Neuronal stem cell (in vitro differentiated cells): ENCODE data around the gene HDAC4.

ENCODE experiments used
- DNase-seq: peaks from one replicate; pipeline ENCODE4 v3.0.0-alpha.2; 2013; ENCODE audit warnings: low spot score
- H2AFZ ChIP-seq: one replicate; pipeline ENCODE4 v1.6.1; 2013; ENCODE audit warnings: mild to moderate bottlenecking, low read length, inconsistent platforms
- H2AK5ac ChIP-seq: 2 replicates; pipeline ENCODE4 v1.6.1; 2013; ENCODE audit warnings: low read depth, mild to moderate bottlenecking, inconsistent platforms, low read length, moderate library complexity, mixed read lengths
- H2BK120ac ChIP-seq: 2 replicates; pipeline ENCODE4 v1.6.1; 2013; ENCODE audit warnings: low read depth, mild to moderate bottlenecking, inconsistent platforms, low read length, moderate library complexity, mixed read lengths
- H2BK12ac ChIP-seq: one replicate; pipeline ENCODE4 v1.6.1; 2013; ENCODE audit warnings: low read length, inconsistent platforms
- H2BK15ac ChIP-seq: 2 replicates; pipeline ENCODE4 v1.6.1; 2013; ENCODE audit warnings: mild to moderate bottlenecking, low read length, inconsistent platforms, mixed read lengths
- H2BK5ac ChIP-seq: one replicate; pipeline ENCODE4 v1.6.1; 2013; ENCODE audit warnings: inconsistent platforms, mild to moderate bottlenecking, low read length, moderate library complexity
- H3K14ac ChIP-seq: one replicate; pipeline ENCODE4 v1.6.1; 2013; ENCODE audit warnings: low read length, inconsistent platforms
- H3K18ac ChIP-seq: 2 replicates; pipeline ENCODE4 v1.6.1; 2013; ENCODE audit warnings: low read length, inconsistent platforms
- H3K23ac ChIP-seq: 2 replicates; pipeline ENCODE4 v1.6.1; 2013; ENCODE audit warnings: low read depth, mild to moderate bottlenecking, mixed read lengths, low read length, inconsistent platforms; ENCODE audit not compliant: poor library complexity
- H3K27ac ChIP-seq: replicated peaks from 3 replicates; pipeline ENCODE4 v1.5.1; 2013; ENCODE audit warnings: low read length, inconsistent platforms
- H3K27me3 ChIP-seq, 3 experiments: 2 replicates each; pipeline ENCODE4 v1.6.1; 2013; ENCODE audit warnings: low read length in 3 of 3, mild to moderate bottlenecking in 2 of 3, inconsistent platforms in 1 of 3, low read depth in 1 of 3, mixed read lengths in 1 of 3, moderate library complexity in 1 of 3; ENCODE audit not compliant: control insufficient read depth in 3 of 3, insufficient read depth in 3 of 3
- H3K36me3 ChIP-seq, 2 donors: replicated peaks in 1 of 2; 2 replicates each; pipeline ENCODE4 v1.6.1; 2013; ENCODE audit warnings: low read length in 2 of 2; ENCODE audit not compliant: control insufficient read depth in 2 of 2, insufficient read depth in 2 of 2
- H3K4ac ChIP-seq: 2 replicates; pipeline ENCODE4 v1.6.1; 2013; ENCODE audit warnings: inconsistent platforms, mild to moderate bottlenecking, low read length, moderate library complexity
- H3K4me1 ChIP-seq, 2 donors: 1 replicate in 1 of 2; 2 replicates in 1 of 2; pipeline ENCODE4 v1.6.1; 2013; ENCODE audit warnings: low read length in 2 of 2, low read depth in 1 of 2; ENCODE audit not compliant: control insufficient read depth in 2 of 2, insufficient read depth in 1 of 2
- H3K4me2 ChIP-seq: one replicate; pipeline ENCODE4 v1.6.1; 2013; ENCODE audit warnings: mild to moderate bottlenecking, low read length, inconsistent platforms; ENCODE audit not compliant: insufficient read depth, poor library complexity, severe bottlenecking
- H3K4me3 ChIP-seq, 2 donors: 2 replicates each; pipeline ENCODE4 v1.5.1; 2013; ENCODE audit warnings: low read length in 2 of 2, mild to moderate bottlenecking in 2 of 2, inconsistent platforms in 1 of 2, moderate library complexity in 1 of 2
- H3K79me1 ChIP-seq: one replicate; pipeline ENCODE4 v1.6.1; 2013; ENCODE audit warnings: low read depth, mild to moderate bottlenecking, inconsistent platforms, low read length, moderate library complexity
- H3K9ac ChIP-seq: one replicate; pipeline ENCODE4 v1.6.1; 2013; ENCODE audit warnings: mild to moderate bottlenecking, low read depth, low read length, inconsistent platforms; ENCODE audit not compliant: poor library complexity
- H3K9me3 ChIP-seq, 2 donors: replicated peaks in 1 of 2; 2 replicates each; pipeline versions ENCODE3 to v1.6.1; 2013; ENCODE audit warnings: low read length in 2 of 2, mild to moderate bottlenecking in 2 of 2, inconsistent platforms in 1 of 2, low read depth in 1 of 2, mixed read lengths in 1 of 2, moderate library complexity in 1 of 2; ENCODE audit not compliant: control insufficient read depth in 2 of 2, insufficient read depth in 1 of 2
- H4K8ac ChIP-seq: one replicate; pipeline ENCODE4 v1.6.1; 2013; ENCODE audit warnings: low read depth, mild to moderate bottlenecking, inconsistent platforms, low read length, moderate library complexity
- H4K91ac ChIP-seq: one replicate; pipeline ENCODE4 v1.6.1; 2013; ENCODE audit warnings: low read length, low read depth, mild to moderate bottlenecking, inconsistent platforms; ENCODE audit not compliant: poor library complexity
- WGBS, 2 donors: extraction: QIAGEN DNeasy Blood & Tissue Kit; methylation state at CpG; one replicate each; pipeline ENCODE4 v1.1.7; 2013; ENCODE audit warnings: missing lambda C conversion rate in 2 of 2, mixed read lengths in 1 of 2; ENCODE audit not compliant: insufficient read length in 2 of 2, insufficient replicate concordance in 1 of 2; ENCODE audit errors: extremely low coverage in 2 of 2; 5-methylcytosine and 5-hydroxymethylcytosine counted together

Gene HDAC4

DNA sequence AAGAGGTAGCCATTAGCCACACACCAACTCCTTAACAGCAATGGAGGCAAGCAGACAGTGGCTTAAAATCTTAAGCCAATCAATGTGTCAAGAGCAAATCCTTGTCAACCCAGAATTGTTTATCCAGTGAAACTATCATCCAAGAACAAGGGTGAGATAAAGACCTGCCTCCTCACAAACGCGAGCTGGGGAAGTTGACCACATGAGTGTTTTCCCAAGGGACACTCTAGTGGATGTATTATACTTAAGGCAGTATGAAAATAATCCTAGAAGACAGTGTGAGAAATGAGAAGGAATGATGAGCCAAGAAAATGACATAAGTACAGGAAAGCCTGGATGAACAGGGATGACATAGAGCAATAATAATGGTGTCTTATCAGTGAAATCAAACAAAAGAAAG lies 343.3 kb downstream of the HDAC4 start:
- Histone ChIP-seq H3K18ac (no peak overlapping the region), H2BK15ac (no peak overlapping the region), H3K79me1 (peaks cover 5% of the 10 kb centered on the region), H3K14ac (no peak overlapping the region), H4K91ac (no peak overlapping the region), H3K4me1 (peaks cover 0 to 5% of the 10 kb centered on the region in 2 donors), H3K36me3 (peaks cover 14 to 46% of the 10 kb centered on the region in 2 donors), H2AFZ (no peak overlapping the region), H3K9me3 (peaks cover 3 to 7% of the 10 kb centered on the region in 2 donors), H3K23ac (no peak overlapping the region), H3K4me2 (no peak overlapping the region), H3K4ac (no peak overlapping the region), H2BK12ac (no peak overlapping the region), H3K9ac (no peak overlapping the region), H4K8ac (no peak overlapping the region), H3K4me3 (no peak overlapping the region), H3K27me3 (peaks cover 0 to 4% (median 0%) of the 10 kb centered on the region in 3 experiments), H2BK120ac (no peak overlapping the region), H2BK5ac (no peak overlapping the region), H3K27ac (no peak overlapping the region), H2AK5ac (no peak overlapping the region)
- no CpG with 5 or more reads among the region's 2 CpGs for WGBS, 2 donors
- no peak for DNase-seq

DNA sequence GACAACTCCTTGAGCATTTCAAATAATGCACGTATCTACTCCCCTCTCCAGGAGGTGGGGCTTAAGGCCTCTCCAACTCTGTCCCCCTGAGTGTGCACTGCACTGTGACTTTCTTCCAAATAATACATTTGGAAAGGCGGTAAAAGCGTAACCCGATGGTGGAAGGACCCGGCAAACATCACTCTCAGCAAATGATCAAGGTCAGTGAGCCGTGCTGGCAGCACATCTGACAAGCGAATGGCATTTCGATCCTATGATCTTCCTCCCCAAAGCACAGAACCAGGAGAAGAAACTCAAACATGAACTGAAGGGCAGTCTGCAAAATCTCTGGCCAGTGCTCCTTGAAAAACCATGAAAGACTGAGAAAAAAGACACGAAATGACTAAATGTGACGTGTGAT lies 344.2 kb downstream of the HDAC4 start:
- no peak for DNase-seq
- H3K27me3 ChIP-seq = peaks cover 0 to 4% (median 0%) of the 10 kb centered on the region in 3 experiments
- WGBS, 2 donors = no CpG with 5 or more reads among the region's 10 CpGs

DNA sequence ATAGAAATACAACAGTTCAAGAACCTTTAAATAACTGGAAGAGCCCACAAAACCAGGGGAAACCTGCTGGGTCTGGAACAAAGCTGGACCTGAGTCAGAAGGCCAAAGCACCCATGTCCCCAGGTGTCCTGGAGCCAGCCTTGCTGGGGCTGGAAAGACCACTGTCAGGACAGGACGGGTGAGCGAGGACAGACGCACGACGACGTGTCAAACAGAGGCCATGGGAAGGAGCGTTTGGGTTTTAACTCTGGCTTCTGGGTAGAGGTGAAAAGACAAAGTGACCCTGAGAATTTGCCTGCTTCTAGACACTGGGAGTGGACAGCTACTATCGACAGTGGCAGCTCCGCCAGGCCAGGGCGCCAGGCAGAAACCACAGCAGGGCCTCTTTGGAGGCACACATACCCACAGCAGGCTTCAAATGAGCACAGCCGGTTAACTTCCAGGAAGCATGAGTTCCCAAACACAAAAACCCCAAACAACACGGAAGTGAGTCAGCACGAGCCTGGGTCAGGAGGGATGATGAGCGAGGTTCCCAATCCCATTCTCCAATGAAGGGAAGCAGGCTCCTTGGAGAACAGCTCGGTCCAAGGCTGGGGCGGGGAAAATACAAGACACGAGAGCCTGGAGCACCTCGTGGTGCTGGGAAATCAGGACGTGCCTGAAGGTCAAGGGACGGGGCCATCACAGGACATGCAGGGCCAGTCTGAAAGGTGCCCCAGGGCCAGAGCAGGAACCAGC lies 344.9 kb downstream of the HDAC4 start:
- no peaks in the 10 kb centered on the region for H3K4me1 ChIP-seq
- no peak overlapping the region for H2BK12ac ChIP-seq
- no peak overlapping the region for H3K4me2 ChIP-seq
- H3K23ac ChIP-seq = no peak overlapping the region
- H3K27ac ChIP-seq = no peak overlapping the region
- DNase-seq = no peak
- H3K9ac ChIP-seq = no peak overlapping the region
- no peak overlapping the region for H2AK5ac ChIP-seq
- WGBS, 2 donors = no CpG with 5 or more reads among the region's 20 CpGs
- H3K4ac ChIP-seq = no peak overlapping the region
- no peak overlapping the region for H3K4me3 ChIP-seq
- peaks cover 0 to 7% of the 10 kb centered on the region in 2 donors for H3K9me3 ChIP-seq
- H2AFZ ChIP-seq = no peak overlapping the region
- no peak overlapping the region for H4K8ac ChIP-seq
- H3K79me1 ChIP-seq = no peaks in the 10 kb centered on the region
- peaks cover 8 to 47% of the 10 kb centered on the region in 2 donors for H3K36me3 ChIP-seq
- no peak overlapping the region for H3K18ac ChIP-seq
- no peak overlapping the region for H2BK15ac ChIP-seq
- peak overlapping the region; percentile 30 for H2BK5ac ChIP-seq
- H2BK120ac ChIP-seq = no peak overlapping the region
- no peak overlapping the region for H3K14ac ChIP-seq
- no peaks in the 10 kb centered on the region for H3K27me3 ChIP-seq
- no peak overlapping the region for H4K91ac ChIP-seq

More for the DNA sequence above, 344.2 kb downstream of the HDAC4 start:
- peaks cover 3 to 7% of the 10 kb centered on the region in 2 donors for H3K9me3 ChIP-seq
- H3K23ac ChIP-seq = no peak overlapping the region
- peaks cover 0 to 5% of the 10 kb centered on the region in 2 donors for H3K4me1 ChIP-seq
- no peak overlapping the region for H4K91ac ChIP-seq
- no peak overlapping the region for H2BK5ac ChIP-seq
- no peak overlapping the region for H3K4ac ChIP-seq
- H3K79me1 ChIP-seq = peaks cover 5% of the 10 kb centered on the region
- no peak overlapping the region for H2AK5ac ChIP-seq
- H2BK120ac ChIP-seq = no peak overlapping the region
- H3K36me3 ChIP-seq = peaks cover 14 to 51% of the 10 kb centered on the region in 2 donors
- no peak overlapping the region for H2AFZ ChIP-seq
- no peak overlapping the region for H3K4me3 ChIP-seq
- H3K9ac ChIP-seq = no peak overlapping the region
- no peak overlapping the region for H3K18ac ChIP-seq
- no peak overlapping the region for H3K27ac ChIP-seq
- no peak overlapping the region for H4K8ac ChIP-seq
- no peak overlapping the region for H2BK15ac ChIP-seq
- H3K4me2 ChIP-seq = no peak overlapping the region
- no peak overlapping the region for H2BK12ac ChIP-seq
- no peak overlapping the region for H3K14ac ChIP-seq

DNA sequence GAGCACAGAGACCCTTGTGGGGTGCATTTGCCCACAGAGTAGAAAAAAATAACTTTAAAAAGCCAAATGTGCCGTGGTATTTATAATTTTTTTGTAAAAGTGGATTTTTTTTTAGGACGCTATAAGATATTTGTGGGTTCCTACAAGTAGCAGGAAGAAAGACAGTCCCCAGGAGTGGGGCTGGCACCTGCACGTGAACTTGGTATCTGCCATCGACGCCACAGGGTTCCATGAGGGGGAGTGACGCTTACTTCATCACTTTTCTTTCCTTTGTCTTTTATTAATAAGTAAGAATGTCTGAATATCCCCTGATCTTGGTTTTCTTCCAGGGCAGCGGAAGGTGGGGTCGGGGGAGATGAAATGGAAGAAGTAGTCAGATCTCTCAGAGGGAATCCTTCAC lies 345.9 kb downstream of the HDAC4 start:
- no peak overlapping the region for H2BK12ac ChIP-seq
- no peak overlapping the region for H3K27ac ChIP-seq
- H2BK120ac ChIP-seq = no peak overlapping the region
- no peak overlapping the region for H2BK15ac ChIP-seq
- H4K8ac ChIP-seq = no peak overlapping the region
- peaks cover 11 to 54% of the 10 kb centered on the region in 2 donors for H3K36me3 ChIP-seq
- no peak overlapping the region for H3K14ac ChIP-seq
- no peak overlapping the region for H3K4me3 ChIP-seq
- H3K9me3 ChIP-seq = peaks cover 2 to 7% of the 10 kb centered on the region in 2 donors
- H2AFZ ChIP-seq = no peak overlapping the region
- H2BK5ac ChIP-seq = peak overlapping the region; percentile 58
- no peak for DNase-seq
- no peak overlapping the region for H2AK5ac ChIP-seq
- H3K18ac ChIP-seq = no peak overlapping the region
- no peak overlapping the region for H3K23ac ChIP-seq
- H3K4me1 ChIP-seq = no peaks in the 10 kb centered on the region
- no peaks in the 10 kb centered on the region for H3K79me1 ChIP-seq
- H3K9ac ChIP-seq = no peak overlapping the region
- 100% methylated on average over 1 of the region's 8 CpGs; no CpG with 5 or more reads in 1 of the 2 donors for WGBS, 2 donors
- no peak overlapping the region for H3K4me2 ChIP-seq
- no peak overlapping the region for H4K91ac ChIP-seq
- H3K27me3 ChIP-seq = no peaks in the 10 kb centered on the region
- no peak overlapping the region for H3K4ac ChIP-seq
